Head of caudate nucleus (tissue), 42 donors: ENCODE measurements around the gene LLGL1.

ENCODE experiments used
- DNase-seq, 42 donors: peaks; one replicate each; pipeline versions ENCODE4 v3.0.0 to v3.0.0-alpha.2; 2020 to 2021; ENCODE audit warnings: mixed read lengths in 7 of 42
- intact Hi-C: fragments of 100-400 bp; cut with DNase I; formaldehyde crosslinking; loops from one replicate; pipeline ENCODE4 v1.15.0; 2022

Gene LLGL1

DNA sequence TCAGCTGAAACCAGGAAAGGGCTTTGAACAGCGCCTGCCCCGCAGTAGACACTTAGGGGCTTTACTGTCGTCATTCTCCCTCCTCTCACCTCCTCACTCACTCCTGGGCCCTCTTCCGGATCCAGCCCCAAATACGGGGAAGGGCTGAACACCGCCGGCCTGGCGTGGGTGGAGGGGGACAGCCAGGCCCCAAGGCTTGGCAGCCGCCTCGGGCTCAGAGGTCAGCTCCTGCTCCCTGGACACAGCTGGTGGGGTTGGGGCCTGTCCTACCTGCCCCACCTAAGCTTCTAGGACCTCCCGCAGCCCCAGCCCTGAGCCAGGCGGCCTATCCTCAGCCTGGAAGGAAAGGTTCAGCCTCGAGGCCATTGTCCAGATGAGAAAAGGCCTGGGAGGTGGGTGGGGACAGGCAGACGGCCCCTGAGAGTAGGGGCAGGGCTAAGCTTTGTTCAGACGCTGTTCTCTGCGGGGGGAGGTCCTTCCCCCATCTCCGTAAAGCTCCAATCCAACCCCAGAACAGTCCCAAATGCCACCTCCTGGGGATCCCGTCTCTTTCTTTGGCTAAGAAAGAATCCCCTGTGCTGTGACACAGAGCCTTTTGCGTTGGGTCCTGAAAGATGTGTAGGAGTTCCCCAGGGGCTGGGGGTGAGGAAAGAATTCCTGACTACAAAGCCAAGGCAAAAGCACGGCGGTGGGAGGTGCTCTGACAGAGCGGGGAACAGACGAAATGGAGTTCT is 881 bp upstream of the LLGL1 start:
- intact Hi-C loops: loop anchor here (5.0 kb wide), 1 partner anchor 37 kb away; no protein-coding TSS in a partner anchor
- no peak for DNase-seq

DNA sequence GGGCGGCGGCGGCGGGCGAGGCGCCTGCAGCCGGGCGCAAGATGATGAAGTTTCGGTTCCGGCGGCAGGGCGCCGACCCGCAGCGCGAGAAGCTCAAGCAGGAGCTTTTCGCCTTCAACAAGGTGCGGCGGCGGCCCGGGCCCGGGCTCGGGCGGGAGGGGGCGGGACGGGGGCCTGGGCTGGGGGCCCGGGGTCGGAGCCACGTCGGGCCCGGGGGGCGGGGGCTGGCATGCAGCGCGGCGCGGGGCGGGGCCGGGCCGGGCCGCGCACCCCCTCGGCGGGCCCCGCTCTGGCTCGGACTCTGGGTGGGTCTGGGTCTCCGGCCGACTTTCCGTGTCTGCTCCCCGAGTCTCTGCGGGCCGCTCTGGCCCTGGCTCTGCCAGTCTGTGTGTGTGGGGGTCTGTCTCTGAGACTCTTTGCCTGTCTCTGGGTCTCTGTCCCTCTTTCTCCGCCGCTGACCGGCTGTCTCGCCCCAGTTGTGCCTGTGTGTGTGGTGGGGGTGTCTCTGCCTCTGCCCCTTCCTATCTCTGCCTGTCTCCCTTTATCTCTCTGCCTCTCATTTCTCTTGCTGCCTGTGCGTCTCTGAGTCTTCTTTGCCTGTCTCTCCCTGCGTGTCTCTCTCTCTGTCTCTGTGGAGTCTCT is 328 bp downstream of the LLGL1 start:
- intact Hi-C loops: no loop called here
- peak in 7 of 42 donors; percentile 4 to 54 (median 29) for DNase-seq

DNA sequence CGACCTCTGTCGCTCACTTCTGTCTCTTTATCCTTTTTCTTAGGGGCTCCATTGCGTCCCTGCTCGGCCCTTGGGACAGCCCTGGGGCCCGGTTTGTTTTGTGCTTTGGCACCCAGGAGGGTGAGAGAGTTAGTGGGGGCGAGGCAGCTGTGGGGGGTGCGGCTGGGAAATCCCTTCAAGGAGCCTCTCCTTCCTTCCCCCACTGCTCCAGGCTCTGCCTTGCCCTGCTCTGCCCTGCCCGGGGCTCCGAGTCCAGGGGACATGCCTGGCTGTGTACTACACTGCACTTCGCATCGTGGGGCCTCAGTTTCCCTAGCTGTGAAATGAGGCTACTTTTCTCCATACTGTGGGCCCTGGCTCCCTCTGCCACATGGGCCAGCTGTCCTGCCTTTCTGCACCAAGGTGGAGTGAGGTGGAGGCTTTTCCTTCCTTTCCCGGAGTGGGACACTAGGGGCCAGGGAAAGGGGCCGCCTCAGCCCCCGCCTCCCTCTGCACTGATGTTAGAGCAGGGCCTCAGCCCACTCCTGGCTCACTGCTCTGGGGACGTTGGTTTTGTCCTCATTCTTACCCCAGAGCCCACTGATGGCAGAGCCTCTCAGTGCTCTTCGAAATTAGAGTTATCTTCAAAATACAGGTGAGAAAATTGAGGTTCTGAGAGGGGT is 980 bp downstream of the LLGL1 start:
- peak in 1 of 42 donors; percentile 10 for DNase-seq
- intact Hi-C loops: no loop called here

DNA sequence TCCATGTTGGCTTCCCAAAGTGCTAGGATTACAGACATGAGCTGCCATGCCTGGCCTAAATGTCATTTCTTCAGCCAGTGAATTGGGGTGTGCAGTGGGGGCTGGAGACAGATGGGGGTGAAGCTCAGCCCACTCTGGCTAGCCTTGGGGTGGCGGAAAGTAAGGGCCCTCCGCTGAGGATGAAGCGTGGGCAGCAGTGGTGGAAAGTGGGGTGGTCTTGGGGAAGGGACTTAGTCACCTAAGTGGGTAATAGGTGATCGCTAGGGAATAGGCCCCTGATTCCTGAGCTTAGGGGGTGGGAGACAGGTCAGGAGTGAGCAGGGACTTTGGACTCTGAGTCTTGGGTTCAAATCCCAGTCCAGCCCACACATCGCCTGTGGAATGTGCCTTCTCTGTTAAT is 2.2 kb downstream of the LLGL1 start:
- intact Hi-C loops: no loop called here
- no peak for DNase-seq

DNA sequence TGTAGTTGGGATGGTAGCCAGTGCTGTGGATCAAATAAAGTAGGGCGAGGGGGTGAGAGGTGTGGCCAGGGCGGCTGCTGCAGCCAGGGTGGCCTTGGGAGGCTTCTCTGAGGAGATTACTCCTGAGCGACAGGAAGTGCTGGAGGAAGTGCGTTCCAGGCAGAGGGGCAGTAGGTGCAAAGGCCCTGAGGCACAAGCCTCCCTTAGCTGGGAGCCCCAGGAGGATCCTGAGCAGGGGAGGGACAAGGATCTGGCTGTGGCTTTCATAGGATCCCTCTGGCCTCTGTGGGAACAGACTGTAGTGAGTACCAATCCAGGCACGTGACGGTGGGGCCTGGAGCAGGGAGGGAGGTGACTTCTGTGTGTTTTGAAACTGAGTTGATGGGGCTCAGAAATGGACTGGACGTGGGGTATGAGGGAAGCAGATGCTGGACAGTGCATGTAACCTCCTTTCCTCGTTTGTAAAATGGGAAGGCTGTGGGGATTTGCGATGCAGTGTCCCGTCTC is 2.8 kb downstream of the LLGL1 start:
- intact Hi-C loops: no loop called here
- peak in 3 of 42 donors; percentile 31 to 59 (median 37) for DNase-seq

DNA sequence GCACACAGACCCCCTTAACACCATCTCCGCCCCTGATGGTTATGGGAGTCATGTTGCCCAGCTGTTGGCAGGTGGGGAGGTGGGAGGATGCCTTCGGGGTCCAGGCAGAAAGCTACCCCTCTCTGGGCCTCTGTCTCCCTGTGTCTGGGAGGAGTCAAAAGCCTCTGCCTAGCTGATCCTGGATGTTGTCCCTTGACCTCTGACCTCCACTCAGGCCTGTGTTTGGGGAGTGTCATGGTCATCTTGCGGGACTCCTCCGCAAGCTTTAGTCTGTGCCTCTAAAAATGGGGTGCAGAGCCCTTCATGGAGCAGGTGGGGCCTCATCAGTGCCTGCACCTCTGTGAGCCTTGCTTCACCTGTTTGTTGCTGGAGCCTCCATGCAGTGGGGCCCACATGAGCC is 3.8 kb downstream of the LLGL1 start:
- DNase-seq: no peak
- intact Hi-C loops: no loop called here

DNA sequence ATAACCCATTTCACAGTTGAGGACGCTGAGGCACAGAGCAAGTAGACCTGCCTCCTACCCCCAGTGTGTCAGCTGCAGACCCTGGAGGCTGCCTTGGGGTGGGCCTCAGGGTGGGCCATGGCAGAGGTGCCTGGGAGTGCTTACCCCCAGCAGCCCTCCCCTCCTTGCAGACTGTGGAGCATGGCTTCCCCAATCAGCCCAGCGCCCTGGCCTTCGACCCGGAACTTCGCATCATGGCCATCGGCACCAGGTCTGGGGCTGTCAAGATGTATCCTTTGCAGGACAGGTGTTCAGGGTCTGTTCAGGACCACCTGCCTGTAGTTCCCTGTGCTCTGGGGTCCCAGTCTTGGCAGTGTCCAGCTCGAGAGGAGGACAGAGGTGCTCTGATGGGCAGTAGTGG is 4.3 kb downstream of the LLGL1 start:
- DNase-seq: no peak
- intact Hi-C loops: no loop called here

DNA sequence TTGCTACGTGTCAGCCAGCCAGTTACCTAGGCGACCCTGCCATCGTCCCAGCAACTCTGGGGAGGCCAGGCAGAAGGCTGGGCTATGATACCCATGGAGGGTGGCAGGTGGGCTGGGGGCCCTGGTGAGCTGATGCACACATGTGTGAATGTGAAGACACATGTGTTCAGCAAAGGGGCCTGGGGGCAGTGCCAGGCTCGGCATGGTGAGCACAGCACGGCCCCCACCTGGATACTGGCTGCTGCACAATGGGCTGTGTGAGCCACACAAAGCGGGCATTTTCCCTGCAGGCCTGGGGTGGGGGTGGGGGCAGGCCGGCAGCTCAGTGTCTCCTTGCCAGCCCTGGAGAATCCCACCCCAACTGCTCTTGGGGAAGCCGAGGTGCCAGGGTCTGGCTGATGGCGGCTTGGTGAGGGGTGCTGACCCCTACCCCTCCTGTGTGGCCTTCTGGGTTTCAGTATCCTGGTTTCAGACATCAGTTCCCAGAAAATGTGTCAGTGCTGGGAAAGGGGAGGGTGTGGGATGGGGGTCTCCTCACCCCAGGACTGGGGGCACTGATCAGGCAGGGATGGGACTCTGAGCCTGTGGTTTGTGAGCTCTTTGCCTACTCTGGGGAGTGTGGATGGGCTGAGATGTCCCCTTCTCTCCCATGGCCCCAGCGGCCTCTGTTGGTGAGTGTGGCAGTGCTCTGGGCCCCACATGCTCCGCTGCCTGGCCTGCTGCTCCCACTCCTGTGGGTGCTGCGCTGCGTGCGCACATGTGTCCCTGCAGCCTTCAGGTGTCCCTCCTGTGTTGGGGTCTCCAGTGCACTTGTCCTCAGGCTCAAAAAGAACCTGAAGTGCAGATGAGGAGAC is 5.1 kb downstream of the LLGL1 start:
- DNase-seq: peak; percentile 58 to 91 (median 80)
- intact Hi-C loops: no loop called here

DNA sequence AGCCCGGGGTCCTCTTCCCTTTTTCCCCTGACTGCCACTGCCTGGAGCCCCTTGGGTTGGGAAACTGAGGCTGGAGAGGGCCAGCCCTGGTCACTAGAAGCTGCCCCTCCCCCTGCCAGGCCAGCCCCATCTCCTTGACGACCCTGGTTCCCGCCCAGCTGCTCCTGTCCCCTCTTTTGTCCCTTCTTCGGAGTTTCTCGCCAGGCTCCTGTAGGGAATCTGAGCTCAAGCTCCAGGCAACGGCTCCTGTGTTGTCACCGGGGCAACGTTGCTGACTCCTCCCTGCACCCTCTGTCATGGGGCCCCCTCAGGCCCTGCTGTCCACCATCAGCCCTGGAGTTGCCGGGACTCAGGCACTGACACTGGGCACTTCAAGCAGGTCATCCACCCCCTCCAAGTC is 5.7 kb downstream of the LLGL1 start:
- intact Hi-C loops: no loop called here
- peak in 14 of 42 donors; percentile 22 to 59 (median 46) for DNase-seq

DNA sequence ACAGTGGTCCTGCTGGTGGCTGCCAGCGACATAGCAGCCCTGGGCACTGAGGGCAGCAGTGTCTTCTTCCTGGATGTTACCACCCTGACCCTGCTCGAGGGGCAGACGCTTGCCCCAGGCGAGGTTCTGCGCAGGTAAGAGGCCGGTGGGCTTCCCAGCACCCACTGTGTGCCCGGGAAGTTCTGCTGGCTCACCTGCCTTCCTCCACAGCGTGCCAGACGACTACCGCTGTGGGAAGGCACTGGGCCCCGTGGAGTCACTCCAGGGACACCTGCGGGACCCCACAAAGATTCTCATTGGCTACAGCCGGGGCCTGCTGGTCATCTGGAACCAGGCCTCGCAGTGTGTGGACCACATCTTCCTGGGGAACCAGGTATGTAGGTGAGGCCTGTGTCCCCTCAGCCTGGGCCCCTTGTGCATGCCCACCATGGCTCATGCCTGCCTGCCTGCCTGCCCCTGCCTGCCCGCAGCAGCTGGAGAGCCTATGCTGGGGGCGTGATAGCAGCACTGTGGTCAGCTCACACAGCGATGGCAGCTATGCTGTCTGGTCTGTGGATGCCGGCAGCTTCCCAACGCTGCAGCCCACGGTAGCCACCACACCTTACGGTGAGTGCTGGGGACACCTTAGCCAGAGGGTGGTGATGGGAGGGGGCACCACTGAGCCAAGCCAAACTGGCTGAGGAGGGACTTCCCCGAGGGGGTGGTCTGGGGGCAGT is 8.5 kb downstream of the LLGL1 start:
- DNase-seq: no peak
- intact Hi-C loops: no loop called here

DNA sequence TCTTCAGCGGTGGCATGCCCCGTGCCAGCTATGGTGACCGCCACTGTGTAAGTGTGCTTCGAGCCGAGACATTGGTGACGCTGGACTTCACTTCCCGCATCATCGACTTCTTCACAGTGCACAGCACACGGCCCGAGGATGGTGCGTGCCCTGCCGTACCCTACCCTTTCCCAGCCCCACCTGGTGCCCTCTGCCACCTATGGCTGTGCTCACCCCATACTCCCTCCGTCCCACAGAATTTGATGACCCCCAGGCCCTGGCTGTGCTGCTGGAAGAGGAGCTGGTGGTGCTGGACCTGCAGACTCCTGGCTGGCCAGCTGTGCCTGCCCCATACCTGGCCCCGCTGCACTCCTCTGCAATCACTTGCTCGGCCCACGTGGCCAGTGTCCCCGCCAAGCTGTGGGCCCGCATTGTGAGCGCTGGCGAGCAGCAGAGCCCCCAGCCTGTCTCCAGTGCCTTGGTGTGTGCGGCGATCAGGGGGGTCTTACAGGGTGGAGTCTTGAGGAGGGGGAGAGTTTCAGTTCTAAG is 9.5 kb downstream of the LLGL1 start:
- DNase-seq: no peak
- intact Hi-C loops: no loop called here

DNA sequence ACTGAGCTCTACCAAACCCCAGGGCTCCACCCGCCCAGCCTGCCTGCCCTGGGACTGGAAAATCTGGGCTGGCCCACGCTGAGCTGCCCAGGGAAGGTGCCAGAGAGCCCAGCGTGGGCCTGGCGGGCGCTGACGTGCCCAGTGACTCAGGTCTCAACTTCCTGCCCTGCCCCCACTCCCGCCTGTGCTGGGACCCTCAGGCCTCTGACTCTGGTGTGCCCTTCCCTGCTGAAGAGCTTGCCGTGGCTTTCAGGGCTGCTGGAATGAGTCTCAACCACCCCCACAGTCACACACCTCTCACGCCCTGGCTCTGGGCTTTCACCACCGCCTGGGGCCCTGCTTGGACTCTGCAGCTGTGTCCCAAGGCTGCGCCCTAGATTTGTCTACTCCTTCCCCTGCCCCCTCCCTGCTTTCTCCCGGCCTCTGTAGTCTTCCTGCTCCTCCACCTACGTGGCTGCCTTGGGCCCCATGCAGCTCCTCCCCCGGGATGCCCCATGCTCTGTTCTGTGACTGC is 10.4 kb downstream of the LLGL1 start:
- intact Hi-C loops: no loop called here
- DNase-seq: no peak

DNA sequence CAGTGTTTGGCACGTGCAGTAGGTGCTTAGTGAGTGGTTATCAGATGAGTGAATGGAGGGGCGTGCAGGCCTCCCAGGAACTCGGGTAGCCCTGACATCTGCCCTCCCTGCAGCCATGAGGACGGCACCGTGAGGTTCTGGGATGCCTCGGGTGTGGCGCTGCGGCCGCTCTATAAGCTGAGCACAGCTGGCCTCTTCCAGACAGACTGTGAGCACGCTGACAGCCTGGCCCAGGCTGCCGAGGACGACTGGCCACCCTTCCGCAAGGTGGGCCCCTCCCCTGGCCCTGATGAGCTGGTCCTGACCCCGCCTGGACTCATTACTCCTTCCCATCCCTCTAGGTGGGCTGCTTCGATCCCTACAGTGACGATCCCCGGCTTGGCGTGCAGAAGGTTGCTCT is 11.1 kb downstream of the LLGL1 start:
- no peak for DNase-seq
- intact Hi-C loops: no loop called here

DNA sequence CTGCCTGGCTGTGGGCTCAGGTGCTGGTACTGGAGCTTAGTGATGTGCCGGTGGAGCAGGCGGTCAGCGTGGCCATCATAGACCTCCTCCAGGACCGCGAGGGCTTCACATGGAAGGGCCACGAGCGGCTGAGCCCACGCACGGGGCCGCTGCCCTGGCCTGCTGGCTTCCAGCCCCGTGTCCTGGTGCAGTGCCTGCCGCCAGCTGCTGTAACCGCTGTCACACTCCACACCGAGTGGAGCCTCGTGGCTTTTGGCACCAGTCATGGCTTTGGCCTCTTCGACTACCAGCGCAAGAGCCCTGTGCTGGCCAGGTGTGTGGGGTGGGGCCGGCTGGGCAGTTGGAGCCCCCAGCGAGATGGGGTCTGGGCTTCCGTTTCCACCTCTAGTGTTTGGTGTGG is 12.0 kb downstream of the LLGL1 start:
- no peak for DNase-seq

DNA sequence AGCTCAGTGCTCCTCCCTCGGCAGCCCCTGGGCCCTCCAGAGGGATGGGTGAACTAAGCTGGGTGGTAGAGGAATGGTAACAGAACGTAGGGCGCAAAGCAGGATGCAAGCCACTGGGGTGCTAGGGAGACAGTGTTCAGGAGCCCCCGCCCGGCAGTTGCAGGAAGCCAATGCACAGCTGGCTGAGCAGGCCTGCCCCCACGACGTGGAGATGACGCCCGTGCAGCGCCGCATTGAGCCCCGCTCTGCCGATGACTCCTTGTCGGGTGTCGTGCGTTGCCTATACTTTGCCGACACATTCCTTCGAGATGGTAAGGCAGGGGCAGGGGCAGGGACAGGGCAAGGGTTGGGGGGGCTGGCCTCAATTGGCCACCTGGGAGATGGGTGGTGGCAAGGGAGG is 12.9 kb downstream of the LLGL1 start:
- intact Hi-C loops: no loop called here
- DNase-seq: no peak

More for the DNA sequence above, 12.0 kb downstream of the LLGL1 start:
- intact Hi-C loops: no loop called here

DNA sequence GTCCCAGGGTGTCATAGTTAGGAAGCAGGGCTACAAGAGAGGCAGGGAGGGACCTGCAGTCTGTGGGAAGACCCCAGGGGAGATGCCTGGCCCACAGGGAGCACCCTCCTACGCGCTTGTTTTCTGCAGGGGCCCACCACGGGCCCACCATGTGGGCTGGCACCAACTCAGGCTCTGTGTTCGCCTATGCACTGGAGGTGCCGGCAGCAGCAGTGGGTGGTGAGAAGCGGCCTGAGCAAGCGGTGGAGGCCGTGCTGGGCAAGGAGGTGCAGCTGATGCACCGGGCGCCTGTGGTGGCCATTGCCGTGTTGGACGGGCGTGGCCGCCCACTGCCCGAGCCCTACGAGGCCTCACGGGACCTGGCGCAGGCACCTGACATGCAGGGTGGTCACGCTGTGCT is 15.0 kb downstream of the LLGL1 start:
- DNase-seq: no peak
- intact Hi-C loops: no loop called here

DNA sequence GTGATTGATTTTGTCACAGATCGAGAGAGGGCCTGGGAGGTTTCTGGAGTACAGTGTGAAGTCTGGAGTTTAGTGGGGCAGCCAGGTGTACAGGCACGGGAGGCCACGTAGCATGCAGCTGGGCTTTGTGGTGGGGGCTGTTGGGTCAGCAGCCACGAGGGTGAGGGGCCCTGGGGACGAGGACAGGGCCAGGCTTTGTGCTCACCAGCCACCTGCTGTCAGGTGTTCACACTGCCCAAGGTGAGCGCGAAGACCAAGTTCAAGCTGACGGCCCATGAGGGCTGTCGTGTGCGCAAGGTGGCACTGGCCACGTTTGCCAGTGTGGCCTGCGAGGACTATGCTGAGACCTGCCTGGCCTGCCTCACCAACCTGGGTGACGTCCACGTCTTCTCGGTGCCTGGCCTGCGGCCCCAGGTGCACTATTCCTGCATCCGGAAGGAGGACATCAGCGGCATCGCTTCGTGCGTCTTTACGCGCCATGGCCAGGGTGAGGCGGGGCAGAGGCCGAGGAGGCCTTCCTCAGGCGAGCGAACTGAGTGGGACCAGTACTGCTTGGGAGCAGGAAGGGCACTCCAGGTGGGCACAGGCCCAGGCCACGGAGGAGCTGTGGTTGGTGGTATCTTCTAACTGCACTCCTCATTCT is 15.9 kb downstream of the LLGL1 start:
- intact Hi-C loops: no loop called here
- no peak for DNase-seq
